Activated CD4-positive, alpha-beta T cell treated with anti-CD3 and anti-CD28 coated beads, Interleukin-2, amount 10 ng/mL, durations not matched to agents 7 days and 5 days (primary cell): Measurements from ENCODE around the gene NFAT5. TPM values are rescaled to one million over a fixed set of nuclear protein-coding genes. Genes with fewer than 3 reads are reported as not detected.
"Not testable (repeated sequence)": the region's sequence is repeated elsewhere in the genome, so short reads cannot be mapped to it uniquely, and the experiment has no call there.

ENCODE experiments used
- CTCF ChIA-PET: fragments of 350-600 bp; sonication (Branson Sonifier 250); formaldehyde crosslinking; loops from one replicate; lab custom pipeline; 2021; ENCODE audit warnings: antibody characterized with exemption; lab: Charles Lee
- POLR2A ChIA-PET: fragments of 350-600 bp; sonication (Branson Sonifier 250); formaldehyde crosslinking; loops from one replicate; lab custom pipeline; 2021; ENCODE audit warnings: antibody characterized with exemption; lab: Charles Lee
- DNase-seq: peaks from one replicate; pipeline ENCODE4 v3.0.0-alpha.2; 2020
- H3K27ac Mint-ChIP-seq: one replicate; pipeline ENCODE4 v1.8.0; 2021; ENCODE audit warnings: mild to moderate bottlenecking, moderate library complexity, mixed read lengths
- H3K27me3 Mint-ChIP-seq: one replicate; pipeline ENCODE4 v1.8.0; 2021; ENCODE audit warnings: mixed read lengths
- H3K36me3 Mint-ChIP-seq: one replicate; pipeline ENCODE4 v1.8.0; 2021; ENCODE audit warnings: low read depth, mixed read lengths
- H3K4me1 Mint-ChIP-seq: one replicate; pipeline ENCODE4 v1.8.0; 2021; ENCODE audit warnings: mixed read lengths
- H3K4me3 Mint-ChIP-seq: one replicate; pipeline ENCODE4 v1.8.0; 2021; ENCODE audit warnings: mild to moderate bottlenecking, moderate library complexity, mixed read lengths
- H3K9me3 Mint-ChIP-seq: one replicate; pipeline ENCODE4 v1.8.0; 2021; ENCODE audit warnings: mixed read lengths
- total RNA-seq, 2 experiments: library from RNA; stranded (reverse); gene quantifications; one replicate each; pipeline ENCODE4 v1.2.3, GENCODE V29; 2021

The NFAT5 gene
- total RNA-seq, 2 experiments from 2014 or later, result 18.5 to 19.5 TPM

GRCh38 chr16:69611103-69611640 is 45.4 kb downstream of the NFAT5 start:
- H3K27me3 Mint-ChIP-seq, result no peaks in the 10 kb centered on the region
- ChIA-PET POLR2A (interaction anchor here (0.6 kb wide), 1 partner anchor 81 kb away, joined by 3 read pairs; no protein-coding TSS in a partner anchor), CTCF (interaction anchor here (1.2 to 1.7 kb wide), 2 partner anchors 13 to 20 kb away, joined by 4 read pairs; no protein-coding TSS in a partner anchor)
- no peak overlapping the region for H3K4me3 Mint-ChIP-seq
- no peak overlapping the region for H3K27ac Mint-ChIP-seq
- no peak for DNase-seq
- peaks cover 7% of the 10 kb centered on the region for H3K36me3 Mint-ChIP-seq
- H3K4me1 Mint-ChIP-seq, result peaks cover 33% of the 10 kb centered on the region
- no peaks in the 10 kb centered on the region for H3K9me3 Mint-ChIP-seq

GRCh38 chr16:69613378-69614154 is 47.8 kb downstream of the NFAT5 start:
- H3K4me3 Mint-ChIP-seq, result no peak overlapping the region
- ChIA-PET POLR2A (no interaction called here), CTCF (no interaction called here)
- H3K27ac Mint-ChIP-seq, result no peak overlapping the region
- no peak for DNase-seq
- H3K4me1 Mint-ChIP-seq, result peaks cover 18% of the 10 kb centered on the region
- no peaks in the 10 kb centered on the region for H3K9me3 Mint-ChIP-seq
- H3K36me3 Mint-ChIP-seq, result peaks cover 4% of the 10 kb centered on the region
- H3K27me3 Mint-ChIP-seq, result no peaks in the 10 kb centered on the region

- H3K9me3 Mint-ChIP-seq, result no peaks in the 10 kb centered on the region
- peaks cover 3% of the 10 kb centered on the region for H3K36me3 Mint-ChIP-seq
- no peak for DNase-seq
- CTCF ChIA-PET, result no interaction called here
- no peak overlapping the region for H3K27ac Mint-ChIP-seq
- H3K27me3 Mint-ChIP-seq, result no peaks in the 10 kb centered on the region
- H3K4me1 Mint-ChIP-seq, result peaks cover 20% of the 10 kb centered on the region
- POLR2A ChIA-PET, result no interaction called here
- no peak overlapping the region for H3K4me3 Mint-ChIP-seq
Measured at GRCh38 chr16:69615528-69615927, 49.8 kb downstream of the NFAT5 start.

GRCh38 chr16:69616082-69616481 is 50.3 kb downstream of the NFAT5 start:
- Mint-ChIP-seq H3K36me3 (peaks cover 3% of the 10 kb centered on the region), H3K4me1 (peaks cover 20% of the 10 kb centered on the region), H3K27me3 (no peaks in the 10 kb centered on the region), H3K27ac (no peak overlapping the region), H3K9me3 (no peaks in the 10 kb centered on the region), H3K4me3 (no peak overlapping the region)
- DNase-seq, result no peak
- ChIA-PET CTCF (no interaction called here), POLR2A (no interaction called here)

- Mint-ChIP-seq H3K4me1 (peaks cover 16% of the 10 kb centered on the region), H3K36me3 (peaks cover 7% of the 10 kb centered on the region), H3K4me3 (no peak overlapping the region), H3K27ac (no peak overlapping the region), H3K9me3 (no peaks in the 10 kb centered on the region), H3K27me3 (no peaks in the 10 kb centered on the region)
- ChIA-PET CTCF (interaction anchor here (1.0 kb wide), 1 partner anchor 16 kb away, joined by 3 read pairs; no protein-coding TSS in a partner anchor), POLR2A (no interaction called here)
- DNase-seq, result no peak
Measured at GRCh38 chr16:69618307-69618706, 52.5 kb downstream of the NFAT5 start.

- ChIA-PET POLR2A (no interaction called here), CTCF (interaction anchor here (1.0 kb wide), 1 partner anchor 17 kb away, joined by 3 read pairs; no protein-coding TSS in a partner anchor)
- Mint-ChIP-seq H3K36me3 (peaks cover 7% of the 10 kb centered on the region), H3K27me3 (no peaks in the 10 kb centered on the region), H3K27ac (no peak overlapping the region), H3K4me3 (no peak overlapping the region), H3K9me3 (no peaks in the 10 kb centered on the region), H3K4me1 (peaks cover 12% of the 10 kb centered on the region)
- DNase-seq, result no peak
Measured at GRCh38 chr16:69618721-69619120, 53.0 kb downstream of the NFAT5 start.

- DNase-seq, result no peak
- Mint-ChIP-seq H3K9me3 (no peaks in the 10 kb centered on the region), H3K4me1 (peaks cover 11% of the 10 kb centered on the region), H3K36me3 (peaks cover 9% of the 10 kb centered on the region), H3K27ac (no peak overlapping the region), H3K4me3 (no peak overlapping the region), H3K27me3 (no peaks in the 10 kb centered on the region)
- CTCF ChIA-PET, result interaction anchor here (1.0 kb wide), 1 partner anchor 18 kb away, joined by 3 read pairs; no protein-coding TSS in a partner anchor
- POLR2A ChIA-PET, result interaction anchor here (0.6 kb wide), 1 partner anchor 44 kb away, joined by 5 read pairs; no protein-coding TSS in a partner anchor
Measured at GRCh38 chr16:69619514-69619913, 53.7 kb downstream of the NFAT5 start.

GRCh38 chr16:69620573-69620972 is 54.8 kb downstream of the NFAT5 start:
- H3K4me1 Mint-ChIP-seq, result peaks cover 7% of the 10 kb centered on the region
- H3K9me3 Mint-ChIP-seq, result no peaks in the 10 kb centered on the region
- H3K27ac Mint-ChIP-seq, result no peak overlapping the region
- ChIA-PET CTCF (no interaction called here), POLR2A (no interaction called here)
- no peak for DNase-seq
- no peaks in the 10 kb centered on the region for H3K27me3 Mint-ChIP-seq
- no peak overlapping the region for H3K4me3 Mint-ChIP-seq
- peaks cover 9% of the 10 kb centered on the region for H3K36me3 Mint-ChIP-seq

GRCh38 chr16:69621225-69621624 is 55.5 kb downstream of the NFAT5 start:
- H3K36me3 Mint-ChIP-seq, result peaks cover 11% of the 10 kb centered on the region
- POLR2A ChIA-PET, result no interaction called here
- no peak overlapping the region for H3K27ac Mint-ChIP-seq

GRCh38 chr16:69626256-69626655 is 60.5 kb downstream of the NFAT5 start:
- no peak overlapping the region for H3K4me3 Mint-ChIP-seq
- POLR2A ChIA-PET, result interaction anchor here (0.5 kb wide), 1 partner anchor 54 kb away, joined by 3 read pairs; no protein-coding TSS in a partner anchor
- H3K4me1 Mint-ChIP-seq, result peaks cover 3% of the 10 kb centered on the region

More at GRCh38 chr16:69621225-69621624, 55.5 kb downstream of the NFAT5 start:
- H3K4me1 Mint-ChIP-seq, result peaks cover 6% of the 10 kb centered on the region
- no peaks in the 10 kb centered on the region for H3K27me3 Mint-ChIP-seq
- no peak for DNase-seq
- no peaks in the 10 kb centered on the region for H3K9me3 Mint-ChIP-seq
- CTCF ChIA-PET, result no interaction called here
- no peak overlapping the region for H3K4me3 Mint-ChIP-seq

GRCh38 chr16:69632828-69633227 is 67.1 kb downstream of the NFAT5 start:
- Mint-ChIP-seq H3K9me3 (peaks cover 16% of the 10 kb centered on the region), H3K27me3 (no peaks in the 10 kb centered on the region), H3K36me3 (peaks cover 34% of the 10 kb centered on the region), H3K4me3 (no peak overlapping the region), H3K4me1 (no peaks in the 10 kb centered on the region), H3K27ac (no peak overlapping the region)
- ChIA-PET POLR2A (no interaction called here), CTCF (no interaction called here)
- no peak for DNase-seq

More at GRCh38 chr16:69626256-69626655, 60.5 kb downstream of the NFAT5 start:
- CTCF ChIA-PET, result no interaction called here
- H3K27me3 Mint-ChIP-seq, result no peaks in the 10 kb centered on the region
- no peak overlapping the region for H3K27ac Mint-ChIP-seq
- peaks cover 16% of the 10 kb centered on the region for H3K36me3 Mint-ChIP-seq
- DNase-seq, result no peak
- no peaks in the 10 kb centered on the region for H3K9me3 Mint-ChIP-seq

GRCh38 chr16:69633375-69633774 is 67.6 kb downstream of the NFAT5 start:
- peaks cover 16% of the 10 kb centered on the region for H3K9me3 Mint-ChIP-seq
- no peak for DNase-seq
- ChIA-PET CTCF (no interaction called here), POLR2A (no interaction called here)
- H3K4me3 Mint-ChIP-seq, result no peak overlapping the region
- H3K36me3 Mint-ChIP-seq, result peaks cover 34% of the 10 kb centered on the region
- H3K27ac Mint-ChIP-seq, result no peak overlapping the region
- no peaks in the 10 kb centered on the region for H3K4me1 Mint-ChIP-seq
- no peaks in the 10 kb centered on the region for H3K27me3 Mint-ChIP-seq

- H3K27ac Mint-ChIP-seq, CTCF ChIA-PET, H3K4me3 Mint-ChIP-seq, POLR2A ChIA-PET, DNase-seq, H3K27me3 Mint-ChIP-seq, H3K4me1 Mint-ChIP-seq: not testable (repeated sequence)
- Mint-ChIP-seq H3K9me3 (peaks cover 16% of the 10 kb centered on the region), H3K36me3 (peaks cover 27% of the 10 kb centered on the region)
Measured at GRCh38 chr16:69636563-69637146, 70.9 kb downstream of the NFAT5 start.
